HK-2 (cell line): ENCODE measurements around the gene BRI3BP.
"Not testable (repeated sequence)": the region's sequence is repeated elsewhere in the genome, so short reads cannot be mapped to it uniquely, and the experiment has no call there.

Experiments
- DNase-seq: peaks from one replicate; pipeline ENCODE4 v3.0.0-alpha.2; 2018; ENCODE audit not compliant: unreplicated experiment

The BRI3BP gene

DNA sequence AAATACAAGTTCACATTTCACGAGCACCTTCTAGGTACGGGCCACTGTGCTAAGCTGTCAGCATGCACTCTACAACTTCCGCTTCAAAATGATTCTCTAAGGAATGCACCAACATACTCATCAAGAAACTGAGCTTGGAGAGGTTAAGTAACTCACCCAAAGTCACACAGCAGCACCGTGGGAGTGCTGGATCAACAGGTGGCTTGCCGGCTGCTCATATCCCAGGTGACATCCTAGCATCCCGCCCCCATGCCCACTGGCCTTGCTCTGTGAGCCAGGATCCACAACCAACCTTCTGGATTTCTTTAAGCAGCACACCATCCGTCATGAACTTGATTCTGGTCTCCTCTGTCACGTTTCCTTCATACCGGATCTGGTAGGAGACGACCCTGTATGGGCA, 21.2 kb upstream of the BRI3BP start:
- no peak for DNase-seq

DNA sequence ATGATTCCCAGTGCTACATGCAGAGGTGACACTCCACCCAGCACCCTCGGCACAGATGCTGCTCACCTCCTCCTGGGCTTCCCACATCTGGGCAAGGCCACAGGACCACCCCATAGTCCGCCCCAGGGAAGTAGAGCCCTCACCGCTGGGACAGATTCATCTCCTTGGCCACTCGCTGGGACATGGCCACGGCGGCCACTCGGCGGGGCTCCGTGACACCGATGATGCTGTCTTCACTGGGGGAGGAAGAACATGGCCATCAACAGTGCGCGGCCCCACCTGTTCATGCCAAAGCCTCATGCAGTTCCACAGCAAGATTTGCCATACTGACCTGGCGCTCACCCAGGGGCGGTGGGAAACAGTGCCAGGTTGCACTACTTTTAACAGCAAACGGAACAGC, 18.2 kb upstream of the BRI3BP start:
- no peak for DNase-seq

DNA sequence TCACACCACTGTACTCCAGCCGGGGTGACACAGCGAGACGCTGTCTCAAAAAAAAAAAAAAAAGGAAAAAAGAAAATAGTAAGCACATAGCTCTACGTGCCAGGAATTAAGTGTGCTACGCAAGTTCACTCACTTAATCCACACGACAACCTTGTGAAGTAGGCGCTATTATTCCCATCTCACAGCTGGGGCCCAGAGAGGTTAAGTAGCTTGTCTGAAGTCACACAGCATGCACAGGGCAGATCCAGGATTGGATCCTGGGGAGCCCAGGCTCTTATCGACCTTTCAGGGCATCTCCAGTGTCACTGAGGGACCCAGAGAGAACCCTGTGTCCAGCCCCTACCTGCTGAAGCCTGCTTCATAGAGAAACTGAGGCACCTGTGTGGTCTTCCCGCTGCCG, 16.4 kb upstream of the BRI3BP start:
- no peak for DNase-seq

DNA sequence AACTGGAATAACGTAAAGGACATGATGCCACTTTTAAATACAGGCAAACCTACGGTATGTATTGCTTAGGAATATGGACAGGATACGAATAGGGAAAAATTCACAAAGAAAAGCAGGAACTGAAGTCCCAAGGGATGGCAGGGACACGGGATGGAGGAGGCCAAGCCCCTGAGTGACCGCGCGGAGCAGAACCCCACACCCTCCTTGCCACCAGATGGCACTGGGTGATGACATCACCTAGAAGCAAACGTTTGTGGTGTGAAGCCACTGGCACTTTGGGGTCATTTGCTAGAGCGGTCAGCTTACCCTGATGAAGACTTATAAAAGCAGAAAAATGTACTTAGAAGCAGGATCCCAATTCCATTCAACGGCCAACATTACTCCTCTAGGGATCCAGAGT, 13.9 kb upstream of the BRI3BP start:
- no peak for DNase-seq

DNA sequence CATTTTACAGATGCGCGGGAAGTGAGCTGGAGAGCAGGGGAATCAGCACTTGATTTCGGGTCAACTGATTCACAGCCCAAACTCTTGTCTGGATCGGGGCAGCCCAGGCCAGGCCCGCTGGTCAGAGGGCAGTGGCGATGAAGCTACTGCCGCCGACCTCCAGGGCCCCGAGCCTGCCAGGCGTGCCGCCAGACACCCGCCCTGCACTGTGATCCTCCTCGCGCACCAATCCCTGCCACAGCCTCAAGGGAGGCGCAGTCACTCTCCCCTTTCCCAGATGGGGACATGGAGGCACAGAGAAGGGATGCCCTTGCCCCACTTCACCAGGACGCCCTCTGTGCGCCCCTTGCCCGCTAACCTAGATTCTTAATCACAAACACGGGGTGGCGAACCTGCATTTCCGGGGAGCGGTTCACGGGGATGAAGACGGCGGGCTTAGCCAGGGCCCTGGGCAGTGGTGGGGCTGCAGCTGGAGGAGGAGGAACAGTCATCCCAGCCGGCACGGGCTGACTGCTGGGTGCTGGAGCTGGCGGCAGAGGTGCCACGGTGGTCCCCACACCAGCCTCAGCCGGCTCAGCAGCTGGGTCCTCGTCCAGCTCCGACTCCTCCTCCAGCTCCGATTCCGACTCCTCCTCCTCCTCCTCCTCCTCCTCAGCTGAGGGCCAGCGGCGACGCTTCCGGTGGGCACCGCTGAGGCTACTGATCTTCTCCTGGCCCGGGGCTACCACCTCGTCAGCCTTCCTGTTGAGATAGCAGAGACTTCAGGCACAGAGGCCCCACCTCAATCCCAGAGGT, 13.2 kb upstream of the BRI3BP start:
- DNase-seq: no peak

DNA sequence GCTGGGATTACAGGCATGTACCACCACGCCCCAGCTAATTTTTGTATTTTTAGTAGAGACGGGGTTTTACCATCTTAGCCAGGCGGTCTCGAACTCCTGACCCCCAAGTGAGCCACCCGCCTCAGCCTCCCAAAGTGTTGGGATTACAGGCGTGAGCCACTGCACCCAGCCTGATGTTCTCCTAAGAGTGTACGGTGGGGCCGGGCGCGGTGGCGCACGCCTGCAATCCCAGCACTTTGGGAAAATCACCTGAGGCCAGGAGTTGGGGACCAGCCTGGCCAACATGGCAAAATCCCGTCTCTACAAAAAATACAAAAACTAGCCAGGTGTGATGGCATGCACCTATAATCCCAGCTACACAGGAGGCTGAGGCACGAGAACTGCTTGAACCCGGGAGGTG, 6.6 kb upstream of the BRI3BP start:
- not testable (repeated sequence) for DNase-seq

DNA sequence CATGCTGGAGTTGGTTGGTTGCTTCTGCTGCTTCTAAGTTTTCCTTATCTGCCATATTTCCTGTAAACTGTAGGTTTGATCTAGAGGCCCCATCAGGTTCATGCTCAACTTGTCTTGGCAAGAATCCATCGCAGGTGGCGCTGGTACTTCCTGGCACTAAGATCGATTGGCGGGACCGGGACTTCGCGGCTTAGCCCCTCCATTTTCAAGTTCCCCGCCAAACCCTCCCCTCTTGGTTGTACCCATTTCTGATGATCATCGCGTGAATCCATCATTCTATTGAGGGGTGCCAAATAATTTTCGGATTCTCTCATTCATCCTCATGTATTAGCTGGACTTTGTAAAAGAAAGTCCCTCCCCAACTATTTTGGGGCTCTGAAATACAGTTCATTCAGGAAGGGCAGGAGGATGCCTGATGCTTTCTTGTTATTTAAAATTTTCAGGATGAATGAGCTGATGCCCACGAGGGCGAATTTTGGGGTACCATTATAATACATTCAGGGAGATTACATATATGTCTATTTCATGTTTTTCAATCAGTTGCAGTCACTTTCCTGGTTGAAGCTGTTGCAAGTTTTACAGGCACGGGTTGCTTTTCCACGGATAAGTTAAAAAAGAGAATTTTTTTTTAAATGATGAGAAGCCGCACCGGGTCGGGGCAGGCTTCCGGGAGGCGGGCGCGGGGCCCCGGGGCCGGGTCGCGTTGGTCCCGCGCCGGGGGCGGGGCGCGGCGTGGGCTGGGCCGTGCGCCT, 395 bp upstream of the BRI3BP start:
- peak; percentile 78 for DNase-seq

DNA sequence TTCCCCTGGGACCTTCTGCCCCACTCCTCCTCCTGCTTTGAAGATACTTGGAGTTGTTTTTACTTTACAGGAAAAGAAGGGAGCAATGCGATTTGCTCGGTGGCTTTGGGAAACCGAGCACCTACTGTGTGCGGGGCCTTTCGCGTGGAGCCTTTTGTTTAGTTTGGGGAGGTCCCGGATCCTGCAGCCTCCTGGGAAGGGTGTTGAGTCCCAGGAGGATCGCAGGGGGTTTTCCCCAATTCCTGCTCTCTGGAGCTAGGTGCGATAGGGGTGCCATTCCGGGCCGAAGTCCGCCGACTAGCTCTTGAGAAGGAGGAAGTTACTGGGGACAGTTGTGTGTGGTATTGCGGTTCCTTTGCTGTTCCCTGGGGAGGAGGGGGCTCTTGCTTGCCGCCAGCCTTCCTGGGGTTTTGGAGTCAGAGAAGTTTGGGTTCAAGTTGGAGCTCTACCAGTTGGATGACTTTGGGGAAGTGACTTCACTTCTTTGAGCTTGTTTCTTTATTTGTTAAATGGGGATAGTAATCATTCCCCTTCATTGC, 1.1 kb downstream of the BRI3BP start:
- DNase-seq: no peak

DNA sequence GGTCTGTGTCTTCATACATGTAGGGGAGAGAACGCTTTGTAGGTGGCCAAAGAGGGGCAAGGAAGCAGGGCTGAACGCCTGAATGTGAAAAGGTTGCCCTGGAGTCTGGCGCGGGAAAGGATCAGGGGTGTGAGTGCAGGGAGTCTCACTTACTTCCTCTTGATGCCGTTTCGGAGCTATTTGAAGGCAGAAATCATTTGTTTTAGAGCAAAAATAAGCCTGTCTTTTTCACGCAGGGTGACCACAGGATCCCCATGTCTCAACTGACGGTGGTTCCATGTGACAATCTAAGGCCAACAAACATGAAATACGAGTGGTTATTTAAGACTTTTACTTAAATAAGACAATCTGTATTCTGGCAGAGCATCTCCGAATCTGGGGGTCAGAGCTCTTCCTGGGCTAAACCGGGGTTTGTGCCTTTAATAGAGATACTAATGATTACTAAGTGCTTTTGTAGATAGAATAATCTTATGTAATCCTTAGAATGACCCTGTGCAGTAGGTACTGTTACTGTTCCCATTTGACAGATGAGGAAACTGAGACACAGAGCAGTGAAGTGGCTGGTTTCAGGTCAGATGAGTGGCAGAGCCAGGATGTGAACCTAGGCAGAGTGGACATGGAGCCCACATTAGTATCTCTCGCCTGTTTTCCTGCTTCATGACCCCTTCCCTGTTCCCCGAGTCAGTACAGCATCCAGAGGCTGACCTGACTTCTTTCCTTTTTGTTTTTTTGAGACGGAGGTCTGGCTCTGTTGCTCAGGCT, 1.9 kb downstream of the BRI3BP start:
- no peak for DNase-seq

DNA sequence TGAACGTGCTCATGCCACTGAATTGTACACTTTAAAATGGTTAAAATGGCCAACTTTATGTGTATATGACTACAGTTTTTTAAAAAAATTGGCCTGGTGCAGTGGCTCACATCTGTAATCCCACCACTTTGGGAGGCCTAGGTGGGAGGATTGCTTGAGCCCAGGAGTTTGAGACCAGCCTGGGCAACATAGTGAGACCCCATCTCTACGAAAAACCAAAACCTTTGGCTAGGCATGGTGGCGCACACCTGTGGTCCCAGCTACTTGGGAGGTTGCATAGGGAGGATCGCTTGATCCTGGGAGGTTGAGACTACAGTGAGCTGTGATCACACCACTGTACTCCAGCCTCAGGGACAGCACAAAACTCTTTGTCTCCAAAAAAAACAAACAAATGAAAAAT, 5.3 kb downstream of the BRI3BP start:
- no peak for DNase-seq

DNA sequence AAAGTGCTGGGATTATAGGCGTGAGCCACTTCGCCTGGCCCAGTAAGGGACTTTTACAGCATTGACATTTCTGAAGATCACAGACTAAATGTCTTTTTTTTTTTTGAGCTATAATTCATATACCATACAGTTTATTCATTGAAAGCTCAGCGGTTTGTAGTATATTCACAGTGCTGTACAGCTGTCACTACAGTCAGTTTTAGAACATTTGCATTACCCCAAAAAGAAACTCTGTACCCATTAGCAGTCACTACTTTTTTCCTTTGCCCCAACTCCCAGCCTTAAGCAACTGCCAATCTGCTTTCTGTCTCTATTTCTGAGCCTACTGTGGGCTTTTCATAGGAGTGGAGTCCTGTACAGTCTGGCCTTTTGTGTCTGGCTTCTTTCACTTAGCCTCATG, 8.2 kb downstream of the BRI3BP start:
- DNase-seq: no peak

DNA sequence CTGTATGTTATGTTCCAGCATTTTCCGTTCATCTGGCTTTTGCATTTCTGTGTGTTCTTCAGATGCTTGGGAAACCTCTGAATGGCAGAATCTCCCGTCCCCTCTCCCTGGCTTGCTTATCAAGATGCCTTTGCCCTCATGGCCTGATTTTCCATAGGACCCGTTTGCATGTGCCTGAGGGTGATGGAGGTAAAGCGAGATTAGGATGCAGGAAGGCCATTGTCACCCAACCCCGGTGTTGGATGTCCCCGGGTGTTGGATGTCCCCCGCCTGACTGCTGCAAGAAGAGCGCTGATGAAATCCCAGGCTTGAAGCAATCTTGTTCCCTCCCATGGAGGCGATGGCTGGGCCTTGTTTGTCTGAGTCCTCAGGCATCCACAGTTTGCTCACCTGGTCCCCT, 9.6 kb downstream of the BRI3BP start:
- no peak for DNase-seq

DNA sequence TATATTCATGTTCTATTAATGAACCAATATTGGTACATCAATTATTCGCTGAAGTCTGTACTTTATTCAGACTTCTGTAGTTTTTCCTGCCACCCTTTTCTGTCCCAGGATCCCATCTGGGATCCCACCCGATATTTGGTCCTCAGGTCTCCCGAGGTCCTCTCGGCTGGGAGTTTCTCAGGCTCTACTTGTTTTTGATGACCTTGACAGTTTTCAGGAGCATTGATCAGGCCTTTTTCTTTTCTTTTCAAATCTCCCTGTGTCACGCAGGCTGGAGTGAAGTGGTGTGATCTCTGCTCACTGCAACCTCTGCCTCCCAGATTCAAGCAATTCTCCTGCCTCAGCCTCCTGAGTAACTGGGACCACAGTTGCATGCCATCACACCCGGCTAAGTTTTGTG, 11.2 kb downstream of the BRI3BP start:
- DNase-seq: no peak

DNA sequence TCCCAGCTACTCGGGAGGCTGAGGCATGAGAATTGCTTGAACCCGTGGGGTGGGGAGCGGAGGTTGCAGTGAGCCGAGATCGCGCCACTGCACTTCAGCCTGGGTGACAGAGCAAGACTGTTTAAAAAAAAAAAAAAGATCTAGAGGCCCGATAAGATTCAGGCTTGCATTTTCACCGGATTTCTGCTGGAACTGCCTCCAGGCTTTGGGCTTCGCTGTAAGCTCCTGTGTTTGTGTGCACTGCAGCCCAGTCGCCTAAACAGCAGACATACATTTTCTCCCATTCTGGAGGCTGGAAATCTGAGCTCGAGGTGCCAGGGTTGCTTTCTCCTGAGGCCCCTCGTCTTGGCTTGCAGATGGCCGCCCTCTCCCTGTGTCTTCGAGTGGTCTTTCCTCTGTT, 12.2 kb downstream of the BRI3BP start:
- no peak for DNase-seq

DNA sequence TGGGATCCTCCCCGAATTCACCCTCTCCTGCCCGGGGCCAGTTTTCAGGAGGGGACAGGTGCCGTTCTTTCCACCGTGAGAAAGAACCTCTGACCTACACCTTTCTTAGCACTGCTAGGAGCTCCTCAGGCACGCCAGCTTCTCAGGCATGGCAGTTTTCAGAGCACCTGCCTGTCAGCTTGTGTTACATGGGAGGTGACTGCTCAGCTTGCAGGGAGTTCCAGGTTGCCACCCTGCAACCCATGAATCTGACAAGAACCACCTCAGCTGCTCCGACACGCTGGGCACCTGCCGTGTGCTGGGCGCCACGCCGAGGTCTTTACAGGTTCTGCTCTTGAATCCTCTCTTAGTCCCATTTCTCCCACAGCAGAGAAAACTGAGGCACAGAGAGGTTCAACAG, 12.9 kb downstream of the BRI3BP start:
- no peak for DNase-seq

DNA sequence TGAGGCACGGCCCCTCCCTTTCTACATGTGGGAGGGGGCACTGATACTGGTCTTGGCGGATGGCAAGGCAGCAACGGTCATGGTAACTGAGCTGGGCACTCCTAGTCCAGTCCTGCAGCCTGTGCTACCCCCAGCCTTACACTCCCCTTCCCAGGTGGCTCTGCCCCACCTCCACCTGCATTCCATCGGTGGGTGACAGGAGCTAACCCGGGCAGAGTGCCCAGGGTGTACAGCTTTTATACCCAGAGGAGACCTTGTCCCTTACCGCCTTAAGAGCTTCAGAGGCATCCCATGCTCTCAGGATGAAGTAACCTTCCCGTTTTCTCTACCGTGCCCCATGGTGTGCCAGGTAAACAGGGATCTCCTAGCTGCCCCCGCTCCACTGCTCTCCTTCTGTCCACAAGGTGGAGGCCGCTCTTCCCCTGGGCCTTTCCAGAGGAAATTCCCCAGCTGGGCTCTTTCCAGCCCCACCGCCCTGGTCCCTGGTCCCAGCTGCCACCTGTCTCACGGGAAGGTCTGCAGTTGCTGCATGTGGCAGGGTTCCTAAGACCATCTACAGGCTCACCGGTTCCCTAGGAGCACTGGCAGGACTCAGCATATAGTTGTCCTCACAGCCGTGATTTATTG, 20.5 kb downstream of the BRI3BP start:
- no peak for DNase-seq

DNA sequence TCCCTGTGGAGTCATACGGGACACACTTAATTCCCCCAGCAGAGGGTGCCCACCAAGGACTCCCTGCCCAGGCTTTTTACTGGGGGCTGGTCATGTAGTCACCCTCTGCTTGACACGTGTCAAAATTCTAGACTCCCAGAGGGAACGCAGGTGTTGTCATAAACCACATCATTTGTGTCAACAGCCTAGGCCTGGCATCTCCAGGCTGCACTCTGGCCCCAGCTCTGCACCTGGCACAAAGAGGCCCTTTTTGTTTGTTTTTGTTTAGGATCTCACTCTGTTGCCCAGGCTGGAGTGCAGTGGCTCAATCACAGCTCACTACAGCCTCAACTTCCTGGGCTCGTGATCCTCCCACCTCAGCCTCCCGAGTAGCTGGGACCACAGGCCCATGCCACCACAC, 21.1 kb downstream of the BRI3BP start:
- no peak for DNase-seq

DNA sequence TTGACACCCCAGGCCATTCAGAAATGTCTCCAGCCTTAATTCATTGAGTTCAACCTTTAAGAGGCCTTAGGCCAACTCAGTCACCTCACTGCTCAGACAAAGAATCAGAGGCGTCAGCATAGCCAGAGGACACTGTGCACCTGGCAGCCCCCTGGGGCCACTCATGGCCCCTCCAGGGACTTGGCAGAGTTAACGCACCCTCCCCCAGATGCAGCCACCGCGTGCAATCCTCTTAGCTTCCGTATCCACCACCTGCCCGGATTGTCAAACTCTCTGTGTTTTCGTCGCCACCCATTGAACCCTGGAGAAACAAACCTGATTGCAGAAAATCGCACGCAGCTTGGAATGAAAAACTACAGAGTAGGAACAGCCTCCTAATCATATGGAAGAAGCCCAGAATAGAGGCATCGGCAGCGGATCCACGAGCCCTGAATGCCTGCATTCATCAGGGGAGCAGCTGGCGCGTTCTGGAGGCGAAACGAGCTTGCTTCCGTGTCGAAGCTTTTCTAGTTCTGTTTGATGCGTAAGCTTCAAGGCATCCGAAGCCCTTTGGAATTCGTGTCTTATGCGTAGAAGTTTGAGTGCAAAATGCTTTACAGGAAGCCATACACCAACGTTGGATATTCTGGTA, 22.4 kb downstream of the BRI3BP start:
- no peak for DNase-seq

DNA sequence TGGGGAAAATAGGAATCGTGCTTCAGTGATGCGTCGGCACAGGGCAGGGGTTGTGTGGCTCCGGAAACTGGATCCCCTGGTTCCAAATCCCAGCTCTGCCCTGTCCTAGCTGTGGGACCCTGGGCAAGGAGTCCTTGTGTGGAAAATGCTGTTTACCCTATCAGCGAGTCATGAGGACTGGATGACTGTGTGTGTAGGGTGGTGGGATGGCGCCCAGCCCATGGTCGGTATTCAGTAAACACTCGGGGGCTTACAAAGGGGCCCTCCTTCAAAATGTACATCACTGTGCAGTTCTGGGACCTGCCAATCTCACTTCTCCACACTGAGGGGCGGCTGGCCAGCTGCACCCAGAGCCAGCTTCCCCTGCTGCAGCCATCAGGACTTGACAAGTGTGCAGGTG, 24.4 kb downstream of the BRI3BP start:
- no peak for DNase-seq

DNA sequence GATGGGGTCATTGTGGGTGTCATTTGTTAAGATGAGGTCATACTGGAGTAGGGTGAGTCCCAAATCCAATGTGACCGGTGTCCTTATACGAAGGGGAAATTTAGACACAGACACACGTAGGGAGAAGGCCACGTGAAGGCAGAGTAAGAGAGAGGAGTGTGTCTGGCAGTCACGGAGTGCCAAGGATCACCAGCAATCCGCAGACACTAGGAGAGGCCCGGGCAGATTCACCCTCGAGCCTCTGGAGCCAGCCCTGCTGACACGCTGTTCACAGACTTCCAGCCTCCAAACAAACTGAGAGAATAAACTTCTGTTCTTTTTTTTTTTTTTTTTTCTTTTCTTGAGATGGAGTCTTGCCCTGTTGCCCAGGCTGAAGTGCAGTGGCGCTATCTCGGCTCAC, 24.9 kb downstream of the BRI3BP start:
- DNase-seq: no peak

DNA sequence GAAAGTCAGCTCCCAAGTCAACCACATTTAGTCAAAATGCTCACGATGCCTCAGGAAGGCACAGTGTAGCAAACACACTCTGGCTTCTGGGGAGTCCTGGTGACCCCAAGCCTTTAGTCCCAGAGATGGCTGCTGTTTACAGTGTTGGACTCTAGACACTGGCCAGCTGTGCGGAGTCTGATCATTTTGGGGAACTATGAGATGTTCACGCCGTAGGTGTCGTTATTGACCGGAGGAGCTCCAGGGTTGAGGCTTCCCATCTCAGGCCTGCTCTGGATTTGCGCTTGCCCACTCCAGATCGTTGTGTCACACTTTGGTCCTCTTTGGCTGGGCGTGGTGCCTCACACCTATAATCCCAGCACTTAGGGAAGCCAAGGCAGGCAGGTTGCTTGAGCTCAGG, 27.7 kb downstream of the BRI3BP start:
- no peak for DNase-seq

DNA sequence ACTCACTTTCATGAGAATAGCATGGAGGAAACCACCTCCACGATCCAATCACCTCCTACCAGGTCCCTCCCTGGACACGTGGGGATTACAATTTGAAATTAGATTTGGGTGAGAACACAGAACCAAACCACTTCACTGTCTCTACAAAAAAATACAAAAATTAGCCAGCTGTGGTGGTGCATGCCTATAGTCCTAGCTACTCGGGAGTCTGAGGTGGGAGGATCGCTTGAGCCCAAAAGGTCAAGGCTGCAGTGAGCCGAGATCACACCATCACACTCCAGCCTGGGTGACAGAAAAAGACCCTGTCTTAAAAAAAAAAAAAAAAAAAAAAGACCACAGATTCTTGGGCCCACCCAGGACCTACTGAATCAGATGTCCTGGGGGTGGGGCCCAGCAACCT, 28.3 kb downstream of the BRI3BP start:
- no peak for DNase-seq
